Psoas muscle (tissue), 8 donors: Measurements from ENCODE around the gene PFKFB2. TPM values are rescaled to one million over a fixed set of nuclear protein-coding genes. Genes with fewer than 3 reads are reported as not detected.
A peak's percentile ranks its signal among the peaks of the same experiment; 100 is the strongest.
"Not testable (repeated sequence)": the region's sequence is repeated elsewhere in the genome, so short reads cannot be mapped to it uniquely, and the experiment has no call there.

Source experiments
- ATAC-seq, 4 donors: fragments of 200-7000 bp; cut with Tn5 transposase; one replicate each; pipeline ENCODE4 v1.9.1; 2020; ENCODE audit warnings: moderate library complexity in 3 of 4, mild to moderate bottlenecking in 2 of 4
- DNase-seq, 2 donors: peaks; one replicate each; pipeline ENCODE4 v3.0.0-alpha.2; 2020
- H3K27ac ChIP-seq: fragments of 200-600 bp; one replicate; pipeline ENCODE4 v1.8.0; 2022
- H3K27me3 ChIP-seq, 3 donors: fragments of 200-600 bp in 1 of 3; one replicate each; pipeline versions ENCODE4 v1.6.1 to v1.8.0; 2013 to 2022; ENCODE audit warnings: low read length in 2 of 3, mild to moderate bottlenecking in 2 of 3, moderate library complexity in 1 of 3; ENCODE audit not compliant: insufficient read depth in 3 of 3
- H3K36me3 ChIP-seq, 2 donors: fragments of 200-600 bp in 1 of 2; one replicate each; pipeline versions ENCODE4 v1.6.1 to v1.8.0; 2013 to 2022; ENCODE audit warnings: low read depth in 1 of 2, mild to moderate bottlenecking in 1 of 2, moderate library complexity in 1 of 2; ENCODE audit not compliant: insufficient read depth in 1 of 2
- H3K4me1 ChIP-seq: fragments of 200-600 bp; one replicate; pipeline ENCODE4 v1.8.0; 2022
- H3K4me3 ChIP-seq: fragments of 200-600 bp; one replicate; pipeline ENCODE4 v1.8.0; 2022; ENCODE audit warnings: mild to moderate bottlenecking
- H3K9me3 ChIP-seq: fragments of 200-600 bp; one replicate; pipeline ENCODE4 v1.8.0; 2022
- WGBS, 3 donors: extraction: QIAGEN DNeasy Blood & Tissue Kit; methylation state at CpG; one replicate each; pipeline versions ENCODE4 v1.1.6 to v1.1.7; 2013; 5-methylcytosine and 5-hydroxymethylcytosine counted together
- intact Hi-C, 2 donors: fragments of 100-400 bp; cut with DNase I; formaldehyde crosslinking; loops; one replicate each; pipeline versions ENCODE4 v1.11.0 to v1.14.2; 2022
- polyA plus RNA-seq, 3 donors: library from polyadenylated mRNA; stranded (reverse); fragments of 200-250 nt; gene quantifications; one replicate each; pipeline ENCODE4 v1.2.3, GENCODE V29; 2013
- total RNA-seq, 4 donors: library from RNA; stranded (reverse); fragmentation: NEBNext Ultra II Directional in 2 of 4; extraction: Animal tissue kit (Norgen Biotek cat#: 25700) in 2 of 4; gene quantifications; one replicate each; pipeline versions ENCODE4 v1.2.1 to v1.2.4, GENCODE V29; 2021 to 2023
- TF ChIP-seq, protein P1 (sequence below): fragments of 200-600 bp; IDR thresholded peaks from one replicate; pipeline ENCODE4 v1.8.0; 2022; ENCODE audit warnings: antibody characterized with exemption
- donor health status: healthy with polysubstance abuse.
- donor health status: DM: no; HTN: no; CAD: no; lungs with moderate emphysema.
- donor health status: Bipolar disorder and iron deficiency.
- donor health status: healthy.
- donor health status: DM: yes; HTN: yes; CAD: no.
- donor health status: DM: no; HTN: no; CAD: no.
- donor health status: DM: no; HTN: no; CAD: no.
- donor health status: DM: yes; HTN: yes; CAD: no.

Gene PFKFB2
- total and polyA plus RNA-seq, 7 donors: 3.9 to 149 (median 36.0) TPM

DNA sequence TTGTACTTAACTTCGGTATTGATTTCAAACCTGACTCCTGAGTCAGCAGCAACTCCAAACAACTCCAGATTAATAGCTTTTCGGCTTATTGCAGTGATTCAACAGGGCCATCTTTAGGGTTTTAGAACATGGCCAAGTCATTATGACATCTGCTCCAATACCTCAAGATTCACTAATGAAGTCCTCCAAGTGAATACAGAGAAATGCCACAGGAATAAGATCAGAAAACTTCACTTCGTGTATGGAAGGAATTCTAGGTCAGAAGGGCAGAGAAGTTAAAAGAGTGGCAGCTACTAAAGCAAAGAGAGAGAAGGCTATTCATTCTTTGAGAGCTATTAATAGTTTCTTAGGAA, 12.9 kb upstream of the PFKFB2 start:
- no peak for DNase-seq
- TF ChIP-seq, protein P1, sequence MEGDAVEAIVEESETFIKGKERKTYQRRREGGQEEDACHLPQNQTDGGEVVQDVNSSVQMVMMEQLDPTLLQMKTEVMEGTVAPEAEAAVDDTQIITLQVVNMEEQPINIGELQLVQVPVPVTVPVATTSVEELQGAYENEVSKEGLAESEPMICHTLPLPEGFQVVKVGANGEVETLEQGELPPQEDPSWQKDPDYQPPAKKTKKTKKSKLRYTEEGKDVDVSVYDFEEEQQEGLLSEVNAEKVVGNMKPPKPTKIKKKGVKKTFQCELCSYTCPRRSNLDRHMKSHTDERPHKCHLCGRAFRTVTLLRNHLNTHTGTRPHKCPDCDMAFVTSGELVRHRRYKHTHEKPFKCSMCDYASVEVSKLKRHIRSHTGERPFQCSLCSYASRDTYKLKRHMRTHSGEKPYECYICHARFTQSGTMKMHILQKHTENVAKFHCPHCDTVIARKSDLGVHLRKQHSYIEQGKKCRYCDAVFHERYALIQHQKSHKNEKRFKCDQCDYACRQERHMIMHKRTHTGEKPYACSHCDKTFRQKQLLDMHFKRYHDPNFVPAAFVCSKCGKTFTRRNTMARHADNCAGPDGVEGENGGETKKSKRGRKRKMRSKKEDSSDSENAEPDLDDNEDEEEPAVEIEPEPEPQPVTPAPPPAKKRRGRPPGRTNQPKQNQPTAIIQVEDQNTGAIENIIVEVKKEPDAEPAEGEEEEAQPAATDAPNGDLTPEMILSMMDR: no peak

DNA sequence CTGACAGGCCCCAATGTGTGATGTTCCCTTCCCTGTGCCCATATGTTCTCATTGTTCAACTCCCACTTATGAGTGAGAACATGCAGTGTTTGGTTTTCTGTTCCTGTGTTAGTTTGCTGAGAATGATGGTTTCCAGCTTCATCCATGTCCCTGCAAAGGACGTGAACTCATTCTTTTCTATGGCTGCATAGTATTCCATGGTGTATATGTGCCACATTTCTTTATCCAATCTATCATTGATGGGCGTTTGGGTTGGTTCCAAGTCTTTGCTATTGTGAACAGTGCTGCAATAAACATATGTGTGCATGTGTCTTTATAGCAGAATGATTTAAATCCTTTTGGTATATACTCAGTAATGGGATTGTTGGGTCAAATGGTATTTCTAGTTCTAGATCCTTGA, 11.7 kb upstream of the PFKFB2 start:
- H3K4me1 ChIP-seq, H3K4me3 ChIP-seq, H3K27ac ChIP-seq, DNase-seq, intact Hi-C loops, ATAC-seq, H3K9me3 ChIP-seq, H3K27me3 ChIP-seq, H3K36me3 ChIP-seq: not testable (repeated sequence)
- WGBS, 3 donors: 93 to 98% (median 97%) methylated on average over 2 of the region's 2 CpGs

More for the DNA sequence above, 12.9 kb upstream of the PFKFB2 start:
- Histone ChIP-seq H3K4me1 (no peaks in the 10 kb centered on the region), H3K36me3 (no peaks in the 10 kb centered on the region), H3K9me3 (no peaks in the 10 kb centered on the region), H3K4me3 (no peak overlapping the region), H3K27ac (no peak overlapping the region), H3K27me3 (no peaks in the 10 kb centered on the region)
- WGBS, 3 donors: 73 to 78% (median 77%) methylated on average over 3 of the region's 3 CpGs
- no peak for ATAC-seq
- intact Hi-C loops: no loop called here

GRCh38 chr1:207045453-207045852, 7.6 kb upstream of the PFKFB2 start:
- H3K36me3 ChIP-seq: peaks cover 2 to 16% of the 10 kb centered on the region in 2 donors
- H3K4me3 ChIP-seq: no peak overlapping the region
- no peaks in the 10 kb centered on the region for H3K9me3 ChIP-seq
- H3K27ac ChIP-seq: no peak overlapping the region
- H3K4me1 ChIP-seq: peaks cover 34% of the 10 kb centered on the region
- H3K27me3 ChIP-seq: no peaks in the 10 kb centered on the region
- 71 to 82% (median 75%) methylated on average over 2 of the region's 2 CpGs for whole genome bisulfite sequencing, 3 donors
- ATAC-seq: no peak
- TF ChIP-seq, protein P1: no peak
- DNase-seq: no peak
- intact Hi-C loops: loop anchor here in 1 of 2 donors (5.0 kb wide), 1 partner anchor 37 kb away; no protein-coding TSS in a partner anchor

GRCh38 chr1:207047505-207047904, 5.6 kb upstream of the PFKFB2 start:
- Histone ChIP-seq H3K36me3 (peaks cover 2 to 16% of the 10 kb centered on the region in 2 donors), H3K9me3 (no peaks in the 10 kb centered on the region), H3K4me3 (peak overlapping the region; percentile 30), H3K27me3 (no peaks in the 10 kb centered on the region), H3K27ac (no peak overlapping the region), H3K4me1 (peaks cover 39% of the 10 kb centered on the region)
- no peak for DNase-seq
- TF ChIP-seq, protein P1: no peak
- no peak for ATAC-seq
- 93 to 100% (median 100%) methylated on average over 1 of the region's 1 CpG for WGBS, 3 donors
- intact Hi-C loops: loop anchor here in 1 of 2 donors (5.0 kb wide), 1 partner anchor 35 kb away; no protein-coding TSS in a partner anchor

GRCh38 chr1:207048041-207048440, 5.0 kb upstream of the PFKFB2 start:
- intact Hi-C loops: loop anchor here (2.0 to 5.0 kb wide), 2 partner anchors 31 to 34 kb away; no protein-coding TSS in a partner anchor
- TF ChIP-seq, protein P1: no peak
- H3K9me3 ChIP-seq: no peaks in the 10 kb centered on the region
- DNase-seq: no peak
- H3K4me1 ChIP-seq: peaks cover 39% of the 10 kb centered on the region
- 78 to 85% (median 83%) methylated on average over 6 of the region's 6 CpGs for WGBS, 3 donors
- no peak for ATAC-seq
- H3K36me3 ChIP-seq: peaks cover 2 to 16% of the 10 kb centered on the region in 2 donors
- no peak overlapping the region for H3K27ac ChIP-seq
- no peak overlapping the region for H3K4me3 ChIP-seq
- H3K27me3 ChIP-seq: no peaks in the 10 kb centered on the region
